Prostate gland (tissue), 2 donors: ENCODE data around the gene ATP5PB.

Source experiments
- POLR2A ChIP-seq: fragments of 450-650 bp; IDR thresholded peaks from one replicate; pipeline ENCODE4 v1.6.1; 2016; ENCODE audit warnings: antibody characterized with exemption, mild to moderate bottlenecking
- TF ChIP-seq, protein P1 (sequence below), 4 experiments: fragments of 200-600 bp in 2 of 4; fragments of 450-650 bp in 2 of 4; sonication (generic) in 2 of 4; IDR thresholded peaks; 1 replicate in 3 of 4; 2 replicates in 1 of 4; pipeline ENCODE4 v1.5.1; 2016 to 2019; ENCODE audit warnings: antibody characterized with exemption in 4 of 4, mild to moderate bottlenecking in 2 of 4, moderate library complexity in 2 of 4

DNA sequence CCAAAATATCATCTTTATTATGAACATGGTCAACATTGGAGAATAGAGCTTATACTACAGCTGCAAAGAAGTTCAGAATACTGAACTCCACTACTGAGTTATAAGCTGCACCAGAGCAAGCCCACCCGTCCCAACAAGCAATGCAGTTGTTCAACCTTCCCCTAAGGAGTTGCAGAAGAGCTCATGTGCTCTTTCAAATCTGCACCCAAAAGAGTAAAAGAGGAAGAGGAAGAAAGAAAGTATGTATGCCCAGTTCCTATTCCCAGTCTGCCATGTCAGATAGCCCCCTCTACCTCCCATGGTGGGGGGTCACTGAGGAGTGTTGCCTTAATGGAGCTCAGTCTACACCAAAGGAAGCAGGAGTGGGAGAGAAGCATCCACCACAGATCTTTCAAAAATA lies 31.4 kb downstream of the ATP5PB start:
- TF ChIP-seq POLR2A = no peak
- TF ChIP-seq, protein P1, sequence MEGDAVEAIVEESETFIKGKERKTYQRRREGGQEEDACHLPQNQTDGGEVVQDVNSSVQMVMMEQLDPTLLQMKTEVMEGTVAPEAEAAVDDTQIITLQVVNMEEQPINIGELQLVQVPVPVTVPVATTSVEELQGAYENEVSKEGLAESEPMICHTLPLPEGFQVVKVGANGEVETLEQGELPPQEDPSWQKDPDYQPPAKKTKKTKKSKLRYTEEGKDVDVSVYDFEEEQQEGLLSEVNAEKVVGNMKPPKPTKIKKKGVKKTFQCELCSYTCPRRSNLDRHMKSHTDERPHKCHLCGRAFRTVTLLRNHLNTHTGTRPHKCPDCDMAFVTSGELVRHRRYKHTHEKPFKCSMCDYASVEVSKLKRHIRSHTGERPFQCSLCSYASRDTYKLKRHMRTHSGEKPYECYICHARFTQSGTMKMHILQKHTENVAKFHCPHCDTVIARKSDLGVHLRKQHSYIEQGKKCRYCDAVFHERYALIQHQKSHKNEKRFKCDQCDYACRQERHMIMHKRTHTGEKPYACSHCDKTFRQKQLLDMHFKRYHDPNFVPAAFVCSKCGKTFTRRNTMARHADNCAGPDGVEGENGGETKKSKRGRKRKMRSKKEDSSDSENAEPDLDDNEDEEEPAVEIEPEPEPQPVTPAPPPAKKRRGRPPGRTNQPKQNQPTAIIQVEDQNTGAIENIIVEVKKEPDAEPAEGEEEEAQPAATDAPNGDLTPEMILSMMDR (IDR thresholded peaks at IDR 0.05) = no peak
